ENCODE results near the gene GPN1.
"Not testable (repeated sequence)": the region's sequence is repeated elsewhere in the genome, so short reads cannot be mapped to it uniquely, and the experiment has no call there.

The GPN1 gene

GRCh38 chr2:27593240-27593639, 35.6 kb upstream of the GPN1 start:
- Histone ChIP-seq H3K27me3 (ENCODE audit: control insufficient read depth in 1 of 2, insufficient read depth in 2 of 2, low read length in 2 of 2) (no peaks in the 10 kb centered on the region), H3K36me3 (ENCODE audit: control insufficient read depth in 1 of 2, insufficient read depth in 2 of 2, low read length in 2 of 2) (no peaks in the 10 kb centered on the region), H3K4me3 (ENCODE audit: low read depth in 1 of 2, low read length in 2 of 2) (no peak overlapping the region), H3K4me1 (ENCODE audit: control insufficient read depth in 1 of 2, insufficient read depth in 2 of 2, low read length in 2 of 2) (no peaks in the 10 kb centered on the region), H3K9ac (ENCODE audit: low read depth in 1 of 2, low read length in 2 of 2) (no peak overlapping the region), H3K9me3 (ENCODE audit: control insufficient read depth in 1 of 2, low read length in 2 of 2) (peaks cover 11 to 12% of the 10 kb centered on the region in 2 donors), H3K27ac (ENCODE audit: low read depth, low read length) (no peak overlapping the region)

DNA sequence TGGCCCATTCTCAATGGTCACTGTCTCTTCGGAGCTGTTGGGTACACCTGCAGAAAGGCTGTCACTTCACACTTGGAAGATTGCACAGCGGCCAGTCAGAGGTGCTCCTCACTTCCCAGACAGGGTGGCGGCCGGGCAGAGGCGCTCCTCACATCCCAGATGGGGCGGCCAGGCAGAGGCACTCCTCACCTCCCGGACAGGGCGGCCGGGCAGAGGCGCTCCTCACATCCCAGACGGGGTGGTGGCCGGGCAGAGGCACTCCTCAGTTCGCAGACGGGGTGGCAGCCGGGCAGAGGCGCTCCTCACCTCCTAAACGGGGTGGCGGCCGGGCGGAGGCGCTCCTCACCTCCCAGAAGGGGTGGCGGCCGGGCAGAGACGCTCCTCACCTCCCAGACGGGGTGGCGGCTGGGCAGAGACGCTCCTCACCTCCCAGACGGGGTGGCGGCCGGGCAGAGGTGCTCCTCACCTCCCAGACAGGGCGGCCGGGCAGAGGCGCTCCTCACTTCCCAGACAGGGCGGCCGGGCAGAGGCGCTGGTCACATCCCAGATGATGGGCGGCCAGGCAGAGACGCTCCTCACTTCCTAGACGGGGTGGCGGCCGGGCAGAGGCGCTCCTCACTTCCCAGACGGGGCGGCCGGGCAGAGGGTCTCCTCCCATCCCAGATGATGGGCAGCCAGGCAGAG, 34.7 kb upstream of the GPN1 start:
- H3K9ac ChIP-seq (ENCODE audit: low read depth in 1 of 2, low read length in 2 of 2); H3K36me3 ChIP-seq (ENCODE audit: control insufficient read depth in 1 of 2, insufficient read depth in 2 of 2, low read length in 2 of 2); H3K27me3 ChIP-seq (ENCODE audit: control insufficient read depth in 1 of 2, insufficient read depth in 2 of 2, low read length in 2 of 2); H3K4me3 ChIP-seq (ENCODE audit: low read depth in 1 of 2, low read length in 2 of 2); H3K27ac ChIP-seq (ENCODE audit: low read depth, low read length); H3K4me1 ChIP-seq (ENCODE audit: control insufficient read depth in 1 of 2, insufficient read depth in 2 of 2, low read length in 2 of 2): not testable (repeated sequence)
- peaks cover 11 to 12% of the 10 kb centered on the region in 2 donors for H3K9me3 ChIP-seq (ENCODE audit: control insufficient read depth in 1 of 2, low read length in 2 of 2)

GRCh38 chr2:27595412-27595811, 33.4 kb upstream of the GPN1 start:
- not testable (repeated sequence) for H3K27me3 ChIP-seq (ENCODE audit: control insufficient read depth in 1 of 2, insufficient read depth in 2 of 2, low read length in 2 of 2); H3K4me1 ChIP-seq (ENCODE audit: control insufficient read depth in 1 of 2, insufficient read depth in 2 of 2, low read length in 2 of 2); H3K36me3 ChIP-seq (ENCODE audit: control insufficient read depth in 1 of 2, insufficient read depth in 2 of 2, low read length in 2 of 2); H3K27ac ChIP-seq (ENCODE audit: low read depth, low read length); H3K4me3 ChIP-seq (ENCODE audit: low read depth in 1 of 2, low read length in 2 of 2); H3K9ac ChIP-seq (ENCODE audit: low read depth in 1 of 2, low read length in 2 of 2)
- H3K9me3 ChIP-seq (ENCODE audit: control insufficient read depth in 1 of 2, low read length in 2 of 2) = peaks cover 7 to 12% of the 10 kb centered on the region in 2 donors

GRCh38 chr2:27596627-27597026, 32.2 kb upstream of the GPN1 start:
- no peak overlapping the region for H3K4me3 ChIP-seq (ENCODE audit: low read depth in 1 of 2, low read length in 2 of 2)
- no peaks in the 10 kb centered on the region for H3K4me1 ChIP-seq (ENCODE audit: control insufficient read depth in 1 of 2, insufficient read depth in 2 of 2, low read length in 2 of 2)
- H3K9ac ChIP-seq (ENCODE audit: low read depth in 1 of 2, low read length in 2 of 2) = no peak overlapping the region
- H3K27ac ChIP-seq (ENCODE audit: low read depth, low read length) = no peak overlapping the region
- peaks cover 0 to 7% of the 10 kb centered on the region in 2 donors for H3K9me3 ChIP-seq (ENCODE audit: control insufficient read depth in 1 of 2, low read length in 2 of 2)
- H3K36me3 ChIP-seq (ENCODE audit: control insufficient read depth in 1 of 2, insufficient read depth in 2 of 2, low read length in 2 of 2) = peaks cover 10 to 18% of the 10 kb centered on the region in 2 donors
- no peaks in the 10 kb centered on the region for H3K27me3 ChIP-seq (ENCODE audit: control insufficient read depth in 1 of 2, insufficient read depth in 2 of 2, low read length in 2 of 2)

DNA sequence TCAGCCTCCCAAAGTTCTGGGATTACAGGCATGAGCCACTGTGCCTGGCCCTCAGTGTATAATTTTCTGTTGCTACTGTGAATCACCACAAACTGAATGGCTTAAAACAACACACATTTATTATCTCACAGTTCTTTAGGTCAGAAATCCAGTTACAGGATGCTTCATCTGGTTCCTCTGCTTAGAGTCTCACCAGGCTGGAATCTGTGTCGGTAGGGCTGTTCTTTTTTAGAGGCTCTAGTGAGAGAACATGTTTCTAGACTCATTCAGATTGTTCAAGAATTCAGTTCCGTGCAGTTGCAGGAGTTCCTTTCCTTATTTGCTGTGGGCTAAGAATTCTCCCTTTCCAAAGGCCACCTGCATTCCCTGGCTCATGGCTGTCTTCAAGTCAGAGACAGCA, 22.2 kb upstream of the GPN1 start:
- Histone ChIP-seq H3K27me3 (ENCODE audit: control insufficient read depth in 1 of 2, insufficient read depth in 2 of 2, low read length in 2 of 2) (no peaks in the 10 kb centered on the region), H3K4me3 (ENCODE audit: low read depth in 1 of 2, low read length in 2 of 2) (no peak overlapping the region), H3K36me3 (ENCODE audit: control insufficient read depth in 1 of 2, insufficient read depth in 2 of 2, low read length in 2 of 2) (peaks cover 13 to 55% of the 10 kb centered on the region in 2 donors), H3K27ac (ENCODE audit: low read depth, low read length) (no peak overlapping the region), H3K4me1 (ENCODE audit: control insufficient read depth in 1 of 2, insufficient read depth in 2 of 2, low read length in 2 of 2) (no peaks in the 10 kb centered on the region), H3K9me3 (ENCODE audit: control insufficient read depth in 1 of 2, low read length in 2 of 2) (no peaks in the 10 kb centered on the region), H3K9ac (ENCODE audit: low read depth in 1 of 2, low read length in 2 of 2) (no peak overlapping the region)

- Histone ChIP-seq H3K4me3 (ENCODE audit: low read depth in 1 of 2, low read length in 2 of 2) (no peak overlapping the region), H3K27ac (ENCODE audit: low read depth, low read length) (no peak overlapping the region), H3K9me3 (ENCODE audit: control insufficient read depth in 1 of 2, low read length in 2 of 2) (no peaks in the 10 kb centered on the region), H3K9ac (ENCODE audit: low read depth in 1 of 2, low read length in 2 of 2) (no peak overlapping the region), H3K27me3 (ENCODE audit: control insufficient read depth in 1 of 2, insufficient read depth in 2 of 2, low read length in 2 of 2) (no peaks in the 10 kb centered on the region), H3K36me3 (ENCODE audit: control insufficient read depth in 1 of 2, insufficient read depth in 2 of 2, low read length in 2 of 2) (peaks cover 30 to 51% of the 10 kb centered on the region in 2 donors), H3K4me1 (ENCODE audit: control insufficient read depth in 1 of 2, insufficient read depth in 2 of 2, low read length in 2 of 2) (no peaks in the 10 kb centered on the region)
Measured at GRCh38 chr2:27613985-27614384, 14.9 kb upstream of the GPN1 start.

DNA sequence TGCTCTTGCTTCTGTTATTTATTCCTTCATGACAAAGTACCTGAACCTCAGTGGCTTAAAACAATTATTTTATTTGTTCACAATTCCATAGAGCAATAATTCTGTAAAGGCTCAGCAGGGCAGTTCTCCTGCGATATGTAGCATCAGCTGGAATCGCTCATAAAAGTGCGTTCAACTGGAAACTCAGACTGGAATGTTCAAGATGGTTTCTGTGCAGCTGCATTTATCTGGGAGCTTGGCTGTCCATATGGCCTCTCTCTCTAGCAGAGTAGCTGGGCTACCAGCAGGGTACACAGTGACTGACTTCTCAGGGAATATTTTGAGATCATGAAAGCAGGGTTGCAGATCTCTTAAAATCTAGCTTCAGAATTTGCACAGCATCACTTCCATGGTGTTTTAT, 13.5 kb upstream of the GPN1 start:
- H3K4me1 ChIP-seq (ENCODE audit: control insufficient read depth in 1 of 2, insufficient read depth in 2 of 2, low read length in 2 of 2) = no peaks in the 10 kb centered on the region
- peaks cover 30 to 51% of the 10 kb centered on the region in 2 donors for H3K36me3 ChIP-seq (ENCODE audit: control insufficient read depth in 1 of 2, insufficient read depth in 2 of 2, low read length in 2 of 2)
- H3K27me3 ChIP-seq (ENCODE audit: control insufficient read depth in 1 of 2, insufficient read depth in 2 of 2, low read length in 2 of 2) = no peaks in the 10 kb centered on the region
- no peak overlapping the region for H3K27ac ChIP-seq (ENCODE audit: low read depth, low read length)
- H3K9me3 ChIP-seq (ENCODE audit: control insufficient read depth in 1 of 2, low read length in 2 of 2) = no peaks in the 10 kb centered on the region
- H3K9ac ChIP-seq (ENCODE audit: low read depth in 1 of 2, low read length in 2 of 2) = no peak overlapping the region
- H3K4me3 ChIP-seq (ENCODE audit: low read depth in 1 of 2, low read length in 2 of 2) = no peak overlapping the region

DNA sequence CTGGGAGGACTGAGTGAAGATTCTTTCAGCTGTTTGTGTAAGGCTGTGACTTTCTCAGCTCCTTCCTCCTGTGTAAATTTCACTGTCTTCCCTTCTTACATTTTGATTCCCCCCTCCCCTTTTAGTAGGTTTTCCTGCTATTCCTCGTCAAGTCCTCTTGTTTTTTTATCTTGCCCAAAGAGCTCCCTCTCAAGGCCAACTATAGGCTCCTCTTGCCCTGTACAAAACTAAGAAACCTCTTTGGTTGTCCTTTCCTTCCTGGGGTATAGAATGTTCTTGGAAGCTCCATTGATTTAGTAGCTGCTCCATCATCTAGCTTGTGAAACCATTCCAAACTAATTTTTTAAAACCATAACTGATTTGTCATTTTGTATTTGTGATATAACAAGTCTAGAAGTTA, 7.3 kb upstream of the GPN1 start:
- no peaks in the 10 kb centered on the region for H3K9me3 ChIP-seq (ENCODE audit: control insufficient read depth in 1 of 2, low read length in 2 of 2)
- peaks cover 34 to 52% of the 10 kb centered on the region in 2 donors for H3K36me3 ChIP-seq (ENCODE audit: control insufficient read depth in 1 of 2, insufficient read depth in 2 of 2, low read length in 2 of 2)
- no peaks in the 10 kb centered on the region for H3K4me1 ChIP-seq (ENCODE audit: control insufficient read depth in 1 of 2, insufficient read depth in 2 of 2, low read length in 2 of 2)
- no peak overlapping the region for H3K4me3 ChIP-seq (ENCODE audit: low read depth in 1 of 2, low read length in 2 of 2)
- H3K27ac ChIP-seq (ENCODE audit: low read depth, low read length) = no peak overlapping the region
- no peaks in the 10 kb centered on the region for H3K27me3 ChIP-seq (ENCODE audit: control insufficient read depth in 1 of 2, insufficient read depth in 2 of 2, low read length in 2 of 2)
- no peak overlapping the region for H3K9ac ChIP-seq (ENCODE audit: low read depth in 1 of 2, low read length in 2 of 2)

DNA sequence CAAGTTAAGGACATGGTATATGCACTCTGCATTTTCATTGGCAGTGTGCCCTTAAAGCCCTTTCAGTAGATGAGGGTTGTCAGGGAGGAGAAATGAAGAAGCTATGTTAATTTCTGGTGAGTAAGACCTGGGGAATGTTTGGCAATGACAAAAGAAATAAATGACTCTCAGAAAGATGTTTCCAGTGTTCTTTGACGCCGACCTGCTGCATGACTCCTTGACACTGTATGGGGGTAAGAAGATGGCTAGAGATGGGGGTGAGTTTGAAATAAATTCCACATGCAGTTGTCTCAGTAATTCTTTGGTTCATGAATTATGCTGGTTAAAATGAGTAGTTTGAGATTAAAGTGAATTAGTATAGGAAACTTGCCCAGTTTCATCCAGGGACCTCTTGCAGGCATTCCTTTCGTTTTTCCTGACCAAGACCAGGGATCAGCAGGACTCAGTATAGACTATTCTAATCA, 5.9 kb upstream of the GPN1 start:
- Histone ChIP-seq H3K9me3 (ENCODE audit: control insufficient read depth in 1 of 2, low read length in 2 of 2) (no peaks in the 10 kb centered on the region), H3K9ac (ENCODE audit: low read depth in 1 of 2, low read length in 2 of 2) (no peak overlapping the region), H3K27me3 (ENCODE audit: control insufficient read depth in 1 of 2, insufficient read depth in 2 of 2, low read length in 2 of 2) (no peaks in the 10 kb centered on the region), H3K4me1 (ENCODE audit: control insufficient read depth in 1 of 2, insufficient read depth in 2 of 2, low read length in 2 of 2) (peaks cover 3% of the 10 kb centered on the region in 2 donors), H3K36me3 (ENCODE audit: control insufficient read depth in 1 of 2, insufficient read depth in 2 of 2, low read length in 2 of 2) (peaks cover 25 to 37% of the 10 kb centered on the region in 2 donors), H3K27ac (ENCODE audit: low read depth, low read length) (no peak overlapping the region), H3K4me3 (ENCODE audit: low read depth in 1 of 2, low read length in 2 of 2) (no peak overlapping the region)

DNA sequence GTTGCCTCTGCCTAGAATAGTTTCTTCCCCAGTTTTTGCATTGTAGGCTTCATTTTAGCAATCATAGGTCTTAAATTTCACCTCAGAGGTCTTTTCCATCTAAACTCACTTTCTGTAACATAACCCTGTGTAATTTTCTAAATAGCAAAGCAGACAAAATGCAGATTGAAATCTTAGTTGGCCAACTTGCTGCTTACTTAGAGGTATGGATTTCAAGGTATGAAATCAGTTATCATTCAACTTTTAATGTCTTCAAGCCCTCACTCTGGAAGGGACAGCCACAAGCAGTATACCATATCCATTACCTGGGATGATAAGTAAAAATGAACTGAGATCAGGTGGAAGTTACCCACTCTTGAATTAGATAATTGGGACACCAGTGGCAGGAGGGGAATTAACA, 3.9 kb upstream of the GPN1 start:
- peaks cover 13% of the 10 kb centered on the region in 2 donors for H3K4me1 ChIP-seq (ENCODE audit: control insufficient read depth in 1 of 2, insufficient read depth in 2 of 2, low read length in 2 of 2)
- H3K27ac ChIP-seq (ENCODE audit: low read depth, low read length) = no peak overlapping the region
- H3K4me3 ChIP-seq (ENCODE audit: low read depth in 1 of 2, low read length in 2 of 2) = no peak overlapping the region
- peaks cover 21 to 28% of the 10 kb centered on the region in 2 donors for H3K36me3 ChIP-seq (ENCODE audit: control insufficient read depth in 1 of 2, insufficient read depth in 2 of 2, low read length in 2 of 2)
- no peak overlapping the region for H3K9ac ChIP-seq (ENCODE audit: low read depth in 1 of 2, low read length in 2 of 2)
- no peaks in the 10 kb centered on the region for H3K27me3 ChIP-seq (ENCODE audit: control insufficient read depth in 1 of 2, insufficient read depth in 2 of 2, low read length in 2 of 2)
- no peaks in the 10 kb centered on the region for H3K9me3 ChIP-seq (ENCODE audit: control insufficient read depth in 1 of 2, low read length in 2 of 2)

Measured in duodenal mucosa (tissue), 2 donors.